ENCODE measurements around the gene DIAPH2. TPM values are rescaled to one million over a fixed set of nuclear protein-coding genes. Genes with fewer than 3 reads are reported as not detected.
A peak's percentile ranks its signal among the peaks of the same experiment; 100 is the strongest.

DIAPH2 gene
- total and polyA plus RNA-seq, 2 experiments from 2014 or later, result 16.2 to 56.6 TPM

DNA sequence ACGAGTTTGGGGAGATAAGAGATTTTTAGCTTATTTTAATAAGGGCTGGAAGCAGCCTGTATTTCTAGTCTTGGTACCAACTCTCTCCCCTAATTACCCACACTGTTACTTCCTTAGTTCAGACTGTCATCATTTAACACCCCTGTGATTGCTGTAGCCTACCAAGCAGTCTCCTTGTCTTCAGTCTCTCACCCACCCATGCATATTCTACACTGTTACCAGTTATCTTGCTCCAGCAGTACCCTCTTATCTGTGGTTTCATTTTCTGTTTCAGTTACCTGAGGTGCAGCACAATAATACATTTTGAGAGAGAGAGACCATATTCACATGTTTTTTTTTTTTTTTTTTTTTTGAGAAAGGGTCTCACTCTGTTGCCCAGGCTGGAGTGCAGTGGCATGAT is 80.2 kb downstream of the DIAPH2 start:
- Histone ChIP-seq H3K27ac (ENCODE audit: low read depth) (no peak overlapping the region), H3K9me2 (ENCODE audit: insufficient read depth) (no peaks in the 10 kb centered on the region), H3K4me1 (ENCODE audit: insufficient read depth) (peaks cover 31% of the 10 kb centered on the region), H3K4me3 (no peak overlapping the region), H3K79me2 (replicated peaks; ENCODE audit: insufficient read depth) (no peaks in the 10 kb centered on the region), H3K36me3 (ENCODE audit: insufficient read depth) (no peaks in the 10 kb centered on the region), H3K4me2 (no peak overlapping the region), H4K20me1 (replicated peaks; ENCODE audit: insufficient read depth) (no peaks in the 10 kb centered on the region), H2AFZ (no peak overlapping the region), H3F3A (replicated peaks; ENCODE audit: low read depth) (no peaks in the 10 kb centered on the region), H3K27me3 (ENCODE audit: insufficient read depth) (no peaks in the 10 kb centered on the region)
- Mint-ChIP-seq H3K4me3 (no peak overlapping the region), H3K36me3 (ENCODE audit: low read depth) (no peaks in the 10 kb centered on the region), H3K9me3 (no peaks in the 10 kb centered on the region; the same call in 2 of the 3 replicates), H3K27me3 (ENCODE audit: insufficient read depth, low read depth, poor library complexity) (no peaks in the 10 kb centered on the region), H3K27ac (peak overlapping the region; percentile 62; the same call in 1 of the 2 replicates), H3K4me1 (peaks cover 27% of the 10 kb centered on the region)
- DNase-seq (ENCODE audit: low spot score) (no peak), ATAC-seq (no peak)
- no peak for TF ChIP-seq CREB1 (CRISPR knock-in tag; IDR thresholded peaks at IDR 0.05; ENCODE audit: low read depth)
- TF ChIP-seq EZH2 (IDR thresholded peaks at IDR 0.05; ENCODE audit: low read depth, unreplicated experiment), result no peak
- no peak for TF ChIP-seq ZNF114 (CRISPR knock-in tag; IDR thresholded peaks at IDR 0.05)
- no peak for TF ChIP-seq EZH2phosphoT487 (IDR thresholded peaks at IDR 0.05; ENCODE audit: unreplicated experiment)
- no peak for TF ChIP-seq NANOG (IDR thresholded peaks at IDR 0.05; ENCODE audit: borderline replicate concordance)
- TF ChIP-seq, protein P1, sequence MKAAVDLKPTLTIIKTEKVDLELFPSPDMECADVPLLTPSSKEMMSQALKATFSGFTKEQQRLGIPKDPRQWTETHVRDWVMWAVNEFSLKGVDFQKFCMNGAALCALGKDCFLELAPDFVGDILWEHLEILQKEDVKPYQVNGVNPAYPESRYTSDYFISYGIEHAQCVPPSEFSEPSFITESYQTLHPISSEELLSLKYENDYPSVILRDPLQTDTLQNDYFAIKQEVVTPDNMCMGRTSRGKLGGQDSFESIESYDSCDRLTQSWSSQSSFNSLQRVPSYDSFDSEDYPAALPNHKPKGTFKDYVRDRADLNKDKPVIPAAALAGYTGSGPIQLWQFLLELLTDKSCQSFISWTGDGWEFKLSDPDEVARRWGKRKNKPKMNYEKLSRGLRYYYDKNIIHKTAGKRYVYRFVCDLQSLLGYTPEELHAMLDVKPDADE (IDR thresholded peaks at IDR 0.05), result no peak
- TF ChIP-seq JUNB (IDR thresholded peaks at IDR 0.05; ENCODE audit: unreplicated experiment), result no peak
- TF ChIP-seq STAT1 (IDR thresholded peaks at IDR 0.05; ENCODE audit: unreplicated experiment), result no peak
- TF ChIP-seq, protein P2, sequence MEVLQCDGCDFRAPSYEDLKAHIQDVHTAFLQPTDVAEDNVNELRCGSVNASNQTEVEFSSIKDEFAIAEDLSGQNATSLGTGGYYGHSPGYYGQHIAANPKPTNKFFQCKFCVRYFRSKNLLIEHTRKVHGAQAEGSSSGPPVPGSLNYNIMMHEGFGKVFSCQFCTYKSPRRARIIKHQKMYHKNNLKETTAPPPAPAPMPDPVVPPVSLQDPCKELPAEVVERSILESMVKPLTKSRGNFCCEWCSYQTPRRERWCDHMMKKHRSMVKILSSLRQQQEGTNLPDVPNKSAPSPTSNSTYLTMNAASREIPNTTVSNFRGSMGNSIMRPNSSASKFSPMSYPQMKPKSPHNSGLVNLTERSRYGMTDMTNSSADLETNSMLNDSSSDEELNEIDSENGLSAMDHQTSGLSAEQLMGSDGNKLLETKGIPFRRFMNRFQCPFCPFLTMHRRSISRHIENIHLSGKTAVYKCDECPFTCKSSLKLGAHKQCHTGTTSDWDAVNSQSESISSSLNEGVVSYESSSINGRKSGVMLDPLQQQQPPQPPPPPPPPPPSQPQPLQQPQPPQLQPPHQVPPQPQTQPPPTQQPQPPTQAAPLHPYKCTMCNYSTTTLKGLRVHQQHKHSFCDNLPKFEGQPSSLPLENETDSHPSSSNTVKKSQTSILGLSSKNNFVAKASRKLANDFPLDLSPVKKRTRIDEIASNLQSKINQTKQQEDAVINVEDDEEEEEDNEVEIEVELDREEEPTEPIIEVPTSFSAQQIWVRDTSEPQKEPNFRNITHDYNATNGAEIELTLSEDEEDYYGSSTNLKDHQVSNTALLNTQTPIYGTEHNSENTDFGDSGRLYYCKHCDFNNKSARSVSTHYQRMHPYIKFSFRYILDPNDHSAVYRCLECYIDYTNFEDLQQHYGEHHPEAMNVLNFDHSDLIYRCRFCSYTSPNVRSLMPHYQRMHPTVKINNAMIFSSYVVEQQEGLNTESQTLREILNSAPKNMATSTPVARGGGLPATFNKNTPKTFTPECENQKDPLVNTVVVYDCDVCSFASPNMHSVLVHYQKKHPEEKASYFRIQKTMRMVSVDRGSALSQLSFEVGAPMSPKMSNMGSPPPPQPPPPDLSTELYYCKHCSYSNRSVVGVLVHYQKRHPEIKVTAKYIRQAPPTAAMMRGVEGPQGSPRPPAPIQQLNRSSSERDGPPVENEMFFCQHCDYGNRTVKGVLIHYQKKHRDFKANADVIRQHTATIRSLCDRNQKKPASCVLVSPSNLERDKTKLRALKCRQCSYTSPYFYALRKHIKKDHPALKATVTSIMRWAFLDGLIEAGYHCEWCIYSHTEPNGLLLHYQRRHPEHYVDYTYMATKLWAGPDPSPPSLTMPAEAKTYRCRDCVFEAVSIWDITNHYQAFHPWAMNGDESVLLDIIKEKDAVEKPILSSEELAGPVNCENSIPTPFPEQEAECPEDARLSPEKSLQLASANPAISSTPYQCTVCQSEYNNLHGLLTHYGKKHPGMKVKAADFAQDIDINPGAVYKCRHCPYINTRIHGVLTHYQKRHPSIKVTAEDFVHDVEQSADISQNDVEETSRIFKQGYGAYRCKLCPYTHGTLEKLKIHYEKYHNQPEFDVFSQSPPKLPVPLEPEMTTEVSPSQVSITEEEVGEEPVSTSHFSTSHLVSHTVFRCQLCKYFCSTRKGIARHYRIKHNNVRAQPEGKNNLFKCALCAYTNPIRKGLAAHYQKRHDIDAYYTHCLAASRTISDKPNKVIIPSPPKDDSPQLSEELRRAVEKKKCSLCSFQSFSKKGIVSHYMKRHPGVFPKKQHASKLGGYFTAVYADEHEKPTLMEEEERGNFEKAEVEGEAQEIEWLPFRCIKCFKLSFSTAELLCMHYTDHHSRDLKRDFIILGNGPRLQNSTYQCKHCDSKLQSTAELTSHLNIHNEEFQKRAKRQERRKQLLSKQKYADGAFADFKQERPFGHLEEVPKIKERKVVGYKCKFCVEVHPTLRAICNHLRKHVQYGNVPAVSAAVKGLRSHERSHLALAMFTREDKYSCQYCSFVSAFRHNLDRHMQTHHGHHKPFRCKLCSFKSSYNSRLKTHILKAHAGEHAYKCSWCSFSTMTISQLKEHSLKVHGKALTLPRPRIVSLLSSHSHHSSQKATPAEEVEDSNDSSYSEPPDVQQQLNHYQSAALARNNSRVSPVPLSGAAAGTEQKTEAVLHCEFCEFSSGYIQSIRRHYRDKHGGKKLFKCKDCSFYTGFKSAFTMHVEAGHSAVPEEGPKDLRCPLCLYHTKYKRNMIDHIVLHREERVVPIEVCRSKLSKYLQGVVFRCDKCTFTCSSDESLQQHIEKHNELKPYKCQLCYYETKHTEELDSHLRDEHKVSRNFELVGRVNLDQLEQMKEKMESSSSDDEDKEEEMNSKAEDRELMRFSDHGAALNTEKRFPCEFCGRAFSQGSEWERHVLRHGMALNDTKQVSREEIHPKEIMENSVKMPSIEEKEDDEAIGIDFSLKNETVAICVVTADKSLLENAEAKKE (CRISPR knock-in tag; IDR thresholded peaks at IDR 0.05), result no peak
- no peak for TF ChIP-seq POLR2AphosphoS5 (IDR thresholded peaks at IDR 0.05; ENCODE audit: low read depth)
- no peak for TF ChIP-seq ZNF331 (CRISPR knock-in tag; IDR thresholded peaks at IDR 0.05; ENCODE audit: low read depth)
- TF ChIP-seq, protein P3, sequence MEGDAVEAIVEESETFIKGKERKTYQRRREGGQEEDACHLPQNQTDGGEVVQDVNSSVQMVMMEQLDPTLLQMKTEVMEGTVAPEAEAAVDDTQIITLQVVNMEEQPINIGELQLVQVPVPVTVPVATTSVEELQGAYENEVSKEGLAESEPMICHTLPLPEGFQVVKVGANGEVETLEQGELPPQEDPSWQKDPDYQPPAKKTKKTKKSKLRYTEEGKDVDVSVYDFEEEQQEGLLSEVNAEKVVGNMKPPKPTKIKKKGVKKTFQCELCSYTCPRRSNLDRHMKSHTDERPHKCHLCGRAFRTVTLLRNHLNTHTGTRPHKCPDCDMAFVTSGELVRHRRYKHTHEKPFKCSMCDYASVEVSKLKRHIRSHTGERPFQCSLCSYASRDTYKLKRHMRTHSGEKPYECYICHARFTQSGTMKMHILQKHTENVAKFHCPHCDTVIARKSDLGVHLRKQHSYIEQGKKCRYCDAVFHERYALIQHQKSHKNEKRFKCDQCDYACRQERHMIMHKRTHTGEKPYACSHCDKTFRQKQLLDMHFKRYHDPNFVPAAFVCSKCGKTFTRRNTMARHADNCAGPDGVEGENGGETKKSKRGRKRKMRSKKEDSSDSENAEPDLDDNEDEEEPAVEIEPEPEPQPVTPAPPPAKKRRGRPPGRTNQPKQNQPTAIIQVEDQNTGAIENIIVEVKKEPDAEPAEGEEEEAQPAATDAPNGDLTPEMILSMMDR (conservative IDR thresholded peaks at IDR 0.05; ENCODE audit: low read depth in 2 of 2), result no peak
- TF ChIP-seq, protein P4, sequence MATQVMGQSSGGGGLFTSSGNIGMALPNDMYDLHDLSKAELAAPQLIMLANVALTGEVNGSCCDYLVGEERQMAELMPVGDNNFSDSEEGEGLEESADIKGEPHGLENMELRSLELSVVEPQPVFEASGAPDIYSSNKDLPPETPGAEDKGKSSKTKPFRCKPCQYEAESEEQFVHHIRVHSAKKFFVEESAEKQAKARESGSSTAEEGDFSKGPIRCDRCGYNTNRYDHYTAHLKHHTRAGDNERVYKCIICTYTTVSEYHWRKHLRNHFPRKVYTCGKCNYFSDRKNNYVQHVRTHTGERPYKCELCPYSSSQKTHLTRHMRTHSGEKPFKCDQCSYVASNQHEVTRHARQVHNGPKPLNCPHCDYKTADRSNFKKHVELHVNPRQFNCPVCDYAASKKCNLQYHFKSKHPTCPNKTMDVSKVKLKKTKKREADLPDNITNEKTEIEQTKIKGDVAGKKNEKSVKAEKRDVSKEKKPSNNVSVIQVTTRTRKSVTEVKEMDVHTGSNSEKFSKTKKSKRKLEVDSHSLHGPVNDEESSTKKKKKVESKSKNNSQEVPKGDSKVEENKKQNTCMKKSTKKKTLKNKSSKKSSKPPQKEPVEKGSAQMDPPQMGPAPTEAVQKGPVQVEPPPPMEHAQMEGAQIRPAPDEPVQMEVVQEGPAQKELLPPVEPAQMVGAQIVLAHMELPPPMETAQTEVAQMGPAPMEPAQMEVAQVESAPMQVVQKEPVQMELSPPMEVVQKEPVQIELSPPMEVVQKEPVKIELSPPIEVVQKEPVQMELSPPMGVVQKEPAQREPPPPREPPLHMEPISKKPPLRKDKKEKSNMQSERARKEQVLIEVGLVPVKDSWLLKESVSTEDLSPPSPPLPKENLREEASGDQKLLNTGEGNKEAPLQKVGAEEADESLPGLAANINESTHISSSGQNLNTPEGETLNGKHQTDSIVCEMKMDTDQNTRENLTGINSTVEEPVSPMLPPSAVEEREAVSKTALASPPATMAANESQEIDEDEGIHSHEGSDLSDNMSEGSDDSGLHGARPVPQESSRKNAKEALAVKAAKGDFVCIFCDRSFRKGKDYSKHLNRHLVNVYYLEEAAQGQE (IDR thresholded peaks at IDR 0.05; ENCODE audit: unreplicated experiment), result no peak

Measured in GM23338 (cell line).